ENCODE data around the gene USH2A. TPM values are rescaled to one million over a fixed set of nuclear protein-coding genes. Genes with fewer than 3 reads are reported as not detected.

Gene USH2A
- total RNA-seq, 1 experiment from 2014 or later = not detected

DNA sequence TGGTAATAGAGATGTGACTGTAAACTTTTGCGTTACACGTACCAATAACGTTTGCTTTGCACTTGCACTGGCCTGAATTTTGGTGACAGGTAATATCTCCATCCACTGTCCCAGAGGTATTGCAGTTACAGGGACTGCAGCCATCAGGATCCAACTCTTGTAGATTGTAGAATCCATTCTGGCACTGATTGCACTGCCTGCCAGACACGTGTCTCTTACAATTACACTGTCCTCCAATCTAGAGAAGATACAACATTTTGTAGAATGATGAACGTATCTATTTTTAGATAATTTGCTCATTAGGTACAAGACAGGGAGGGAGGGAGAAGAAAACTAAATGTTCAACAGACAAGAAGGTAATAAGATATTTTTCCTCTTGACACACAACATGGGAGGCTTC lies 172.4 kb downstream of the USH2A start:
- Histone ChIP-seq H3K4me2 (ENCODE audit: low read length) (no peak overlapping the region), H3K79me2 (ENCODE audit: insufficient read depth, low read length) (no peaks in the 10 kb centered on the region), H3K27me3 (ENCODE audit: insufficient read depth, low read length) (no peaks in the 10 kb centered on the region), H3K4me3 (replicated peaks in 1 of 2; ENCODE audit: low read depth in 1 of 2, low read length in 2 of 2) (no peak overlapping the region), H3K27ac (ENCODE audit: low read depth, low read length) (no peak overlapping the region), H2AFZ (ENCODE audit: low read depth, low read length, poor library complexity, severe bottlenecking) (no peak overlapping the region), H3K36me3 (ENCODE audit: control insufficient read depth in 1 of 2, insufficient read depth in 2 of 2, low read length in 2 of 2) (no peaks in the 10 kb centered on the region), H4K20me1 (ENCODE audit: insufficient read depth) (no peaks in the 10 kb centered on the region), H3K9me3 (ENCODE audit: control insufficient read depth in 1 of 2, insufficient read depth in 1 of 2, low read depth in 1 of 2, low read length in 2 of 2) (no peaks in the 10 kb centered on the region; a peak in 1 of 4 replicates), H3K9me2 (ENCODE audit: insufficient read depth) (no peaks in the 10 kb centered on the region), H3K4me1 (ENCODE audit: control insufficient read depth in 1 of 2, insufficient read depth in 2 of 2, low read length in 2 of 2) (no peaks in the 10 kb centered on the region), H3K9ac (ENCODE audit: low read length) (no peak overlapping the region)
- ChIA-PET POLR2A (no interaction called here), RAD21 (ENCODE audit: low non-redundant PET in 1 of 2, low total read pairs in 2 of 2, uncharacterized antibody in 2 of 2, unreplicated experiment in 2 of 2) (no interaction called here), CTCF (no interaction called here)
- TF ChIP-seq ATF3 (IDR thresholded peaks at IDR 0.05) (no peak), REST (IDR thresholded peaks at IDR 0.05; ENCODE audit: low read depth) (no peak), EGR1 (IDR thresholded peaks at IDR 0.05; ENCODE audit: low read depth) (no peak), SRF (IDR thresholded peaks at IDR 0.05; ENCODE audit: low read depth) (no peak), CEBPB (IDR thresholded peaks at IDR 0.05; ENCODE audit: low read depth) (no peak), SP1 (IDR thresholded peaks at IDR 0.05; ENCODE audit: low read depth) (no peak), POLR2A (IDR thresholded peaks at IDR 0.05; ENCODE audit: borderline replicate concordance, extremely low read depth, insufficient read depth, insufficient read length) (no peak), EZH2 (IDR thresholded peaks at IDR 0.05) (no peak), JUND (IDR thresholded peaks at IDR 0.05) (no peak), CTCF (IDR thresholded peaks at IDR 0.05 in 2 of 3, conservative IDR thresholded peaks at IDR 0.05 in 1 of 3; ENCODE audit: borderline replicate concordance in 1 of 3, insufficient read depth in 1 of 3, low read depth in 2 of 3, low read length in 2 of 3) (no peak), SIN3A (IDR thresholded peaks at IDR 0.05; ENCODE audit: low read depth) (no peak), ZNF274 (IDR thresholded peaks at IDR 0.05; ENCODE audit: low read depth, low read length) (no peak), ZFX (IDR thresholded peaks at IDR 0.05) (no peak), ZBTB33 (IDR thresholded peaks at IDR 0.05; ENCODE audit: extremely low read depth, insufficient replicate concordance, low read length) (no peak)
- intact Hi-C loops (cut with micrococcal nuclease) = no loop called here
- ATAC-seq (no peak), DNase-seq (ENCODE audit: low read depth, low spot score) (no peak)
- no TSS peak for BruUV-seq (replicated peaks)

All from HCT116 (cell line).